NCI-H345 treated with DMSO at 0.1 percent for 48 hours (cell line): Measurements from ENCODE around the gene COL5A2.

Experiments
- DNase-seq: peaks from one replicate; lab custom pipeline; 2025; ENCODE audit not compliant: unreplicated experiment; lab: John Stamatoyannopoulos, UW

Gene COL5A2

GRCh38 chr2:189008555-189009262 is 170.9 kb downstream of the COL5A2 start:
- no peak for DNase-seq

GRCh38 chr2:189002079-189002478 is 177.5 kb downstream of the COL5A2 start:
- no peak for DNase-seq

DNA sequence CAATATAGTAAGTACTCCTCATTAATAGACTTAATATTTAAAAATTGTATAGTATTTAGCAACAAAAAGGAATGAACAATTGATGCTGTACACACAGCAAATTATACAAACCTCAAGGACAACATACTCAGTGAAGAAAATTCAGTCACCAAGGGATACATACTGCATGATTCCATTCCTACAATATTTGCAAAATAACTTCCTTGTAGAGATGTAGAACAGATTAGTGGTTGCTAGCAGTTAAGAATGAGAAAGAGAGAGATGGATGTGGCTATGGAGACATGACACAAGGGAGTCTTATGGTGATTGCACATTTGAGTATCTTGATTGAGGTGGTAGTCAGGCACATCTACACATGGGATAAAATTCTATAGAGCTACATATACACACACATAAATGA is 179.3 kb downstream of the COL5A2 start:
- DNase-seq, result no peak

- DNase-seq, result no peak
Observed at GRCh38 chr2:188997263-188997662, 182.3 kb downstream of the COL5A2 start.

DNA sequence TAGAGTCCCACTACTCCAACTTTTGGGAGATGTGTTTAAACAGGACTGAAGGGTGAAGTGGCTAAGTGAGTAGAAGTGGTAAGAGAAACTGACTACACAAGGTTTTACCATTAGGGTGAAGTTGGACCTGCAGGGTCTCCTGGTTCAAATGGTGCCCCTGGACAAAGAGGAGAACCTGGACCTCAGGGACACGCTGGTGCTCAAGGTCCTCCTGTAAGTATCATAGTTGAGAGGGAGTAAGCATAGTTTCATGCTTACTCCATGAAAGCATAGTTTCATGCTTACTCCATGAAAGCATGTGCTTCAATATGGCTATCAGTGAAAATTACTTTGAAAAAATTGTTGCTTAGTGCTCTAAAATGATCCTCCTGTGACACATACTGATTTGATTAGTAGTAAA is 186.3 kb downstream of the COL5A2 start:
- no peak for DNase-seq

DNA sequence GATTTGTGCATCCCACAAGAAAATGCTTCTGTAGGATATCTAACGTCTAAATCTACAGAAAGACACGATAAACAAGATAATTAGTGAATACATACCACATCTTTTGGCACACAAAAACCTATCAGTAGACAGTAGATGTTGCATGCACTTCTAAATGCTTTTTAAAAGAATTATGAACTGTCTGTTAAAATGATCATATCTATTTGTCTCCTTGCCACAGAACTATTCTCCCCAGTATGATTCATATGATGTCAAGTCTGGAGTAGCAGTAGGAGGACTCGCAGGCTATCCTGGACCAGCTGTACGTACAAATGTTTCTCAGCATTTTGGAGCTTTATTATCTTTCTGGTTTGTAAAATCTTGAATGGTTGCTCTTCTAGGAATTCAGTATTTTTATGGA is 192.7 kb downstream of the COL5A2 start:
- DNase-seq, result no peak

- DNase-seq, result no peak
Observed at GRCh38 chr2:188984680-188985079, 194.9 kb downstream of the COL5A2 start.

GRCh38 chr2:188984065-188984491 is 195.5 kb downstream of the COL5A2 start:
- no peak for DNase-seq

DNA sequence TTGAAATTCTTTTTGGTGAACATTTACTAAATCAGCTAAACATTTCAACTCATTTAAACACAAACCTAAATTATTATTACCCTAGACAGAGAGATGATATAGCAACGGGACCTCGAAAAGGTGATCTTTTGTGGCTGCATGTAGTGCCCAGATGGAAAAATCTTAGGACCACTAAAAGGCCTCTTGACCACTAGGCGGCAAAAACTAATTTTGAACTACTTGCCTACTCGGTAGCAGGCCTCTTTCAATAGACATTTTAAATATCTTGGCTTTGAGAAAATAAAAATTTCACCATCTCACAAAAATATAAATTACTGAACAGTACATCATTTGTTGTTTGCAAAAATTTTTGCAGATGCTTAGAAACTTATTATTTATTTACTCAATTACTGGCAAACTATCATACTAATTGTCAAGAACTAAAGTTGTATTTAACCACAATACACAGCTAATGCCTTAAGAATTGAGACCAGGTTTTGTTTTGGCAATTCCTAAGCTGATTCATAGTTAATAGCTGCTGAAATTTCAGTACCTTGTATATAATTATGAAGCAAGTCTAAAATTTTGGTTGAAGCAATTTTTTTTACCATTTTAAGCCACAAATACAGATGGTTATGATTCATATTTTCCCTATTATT is 196.0 kb downstream of the COL5A2 start:
- no peak for DNase-seq
